ENCODE results near the gene KHK. TPM values are rescaled to one million over a fixed set of nuclear protein-coding genes. Genes with fewer than 3 reads are reported as not detected.

KHK gene
- total RNA-seq, 1 donor from 2014 or later, result 4.4 TPM

GRCh38 chr2:27080603-27080936 is 6.0 kb upstream of the KHK start:
- Mint-ChIP-seq H3K27ac (no peak overlapping the region), H3K9me3 (ENCODE audit: low read depth) (no peaks in the 10 kb centered on the region), H3K36me3 (ENCODE audit: insufficient read depth) (no peaks in the 10 kb centered on the region), H3K27me3 (peaks cover 32% of the 10 kb centered on the region), H3K4me1 (ENCODE audit: low read depth) (peaks cover 10% of the 10 kb centered on the region), H3K4me3 (ENCODE audit: low read depth) (no peak overlapping the region)
- no peak for TF ChIP-seq CTCF (IDR thresholded peaks at IDR 0.05; ENCODE audit: unreplicated experiment)
- DNase-seq (ENCODE audit: low spot score, unreplicated experiment), result no peak

- Mint-ChIP-seq H3K36me3 (ENCODE audit: insufficient read depth) (no peaks in the 10 kb centered on the region), H3K4me3 (ENCODE audit: low read depth) (no peak overlapping the region), H3K27me3 (peaks cover 24% of the 10 kb centered on the region), H3K9me3 (ENCODE audit: low read depth) (no peaks in the 10 kb centered on the region), H3K4me1 (ENCODE audit: low read depth) (peaks cover 12% of the 10 kb centered on the region), H3K27ac (no peak overlapping the region)
- DNase-seq (ENCODE audit: low spot score, unreplicated experiment), result no peak
- no peak for TF ChIP-seq CTCF (IDR thresholded peaks at IDR 0.05; ENCODE audit: unreplicated experiment)
Measured at GRCh38 chr2:27081984-27082772, 4.4 kb upstream of the KHK start.

GRCh38 chr2:27082773-27083409 is 3.7 kb upstream of the KHK start:
- peaks cover 26% of the 10 kb centered on the region for H3K27me3 Mint-ChIP-seq
- no peak for DNase-seq (ENCODE audit: low spot score, unreplicated experiment)
- H3K27ac Mint-ChIP-seq, result no peak overlapping the region
- no peaks in the 10 kb centered on the region for H3K9me3 Mint-ChIP-seq (ENCODE audit: low read depth)
- H3K4me1 Mint-ChIP-seq (ENCODE audit: low read depth), result peaks cover 13% of the 10 kb centered on the region
- H3K36me3 Mint-ChIP-seq (ENCODE audit: insufficient read depth), result no peaks in the 10 kb centered on the region
- H3K4me3 Mint-ChIP-seq (ENCODE audit: low read depth), result no peak overlapping the region
- TF ChIP-seq CTCF (IDR thresholded peaks at IDR 0.05; ENCODE audit: unreplicated experiment), result no peak

- Mint-ChIP-seq H3K27me3 (peaks cover 28% of the 10 kb centered on the region), H3K36me3 (ENCODE audit: insufficient read depth) (no peaks in the 10 kb centered on the region), H3K4me3 (ENCODE audit: low read depth) (no peak overlapping the region), H3K9me3 (ENCODE audit: low read depth) (no peaks in the 10 kb centered on the region), H3K4me1 (ENCODE audit: low read depth) (peaks cover 13% of the 10 kb centered on the region), H3K27ac (no peak overlapping the region)
- DNase-seq (ENCODE audit: low spot score, unreplicated experiment), result no peak
- TF ChIP-seq CTCF (IDR thresholded peaks at IDR 0.05; ENCODE audit: unreplicated experiment), result no peak
Measured at GRCh38 chr2:27083410-27084296, 2.9 kb upstream of the KHK start.
